SK-N-SH (cell line): ENCODE measurements around the gene LRRC56. TPM values are rescaled to one million over a fixed set of nuclear protein-coding genes. Genes with fewer than 3 reads are reported as not detected.
A peak's percentile ranks its signal among the peaks of the same experiment; 100 is the strongest.

Source experiments
- CTCF ChIA-PET: fragments of 300-600, 350-600 bp; formaldehyde crosslinking; extraction: SDS; loops from one replicate; lab custom pipeline; 2021; lab: Yijun Ruan, JAX
- POLR2A ChIA-PET: fragments of 350-600 bp; sonication (Branson Sonifier 250); formaldehyde crosslinking; extraction: SDS; loops from one replicate; lab custom pipeline; 2020; ENCODE audit warnings: antibody characterized with exemption, inconsistent platforms; lab: Yijun Ruan, JAX
- DNase-seq: peaks from one replicate; pipeline ENCODE4 v3.0.0; 2012
- H2AFZ ChIP-seq: fragments of 200-600 bp; sonication (generic); 2 replicates; pipeline ENCODE4 v1.8.1; 2016; ENCODE audit warnings: antibody characterized with exemption, mild to moderate bottlenecking, low read depth
- H3F3A ChIP-seq: fragments of 200-600 bp; sonication (generic); replicated peaks from 2 replicates; pipeline ENCODE3; 2016; ENCODE audit warnings: antibody characterized with exemption, mild to moderate bottlenecking; ENCODE audit not compliant: insufficient read depth
- H3K27ac ChIP-seq, 2 experiments: fragments of 200-500 bp in 1 of 2; fragments of 200-600 bp in 1 of 2; sonication (Bioruptor generic) in 1 of 2; sonication (generic), shearing (Covaris generic) in 1 of 2; 2 replicates each; pipeline versions ENCODE4 v1.5.1 to v1.6.1; 2014 to 2016; ENCODE audit warnings: low read depth in 2 of 2, inconsistent platforms in 1 of 2, low read length in 1 of 2, mild to moderate bottlenecking in 1 of 2, mixed read lengths in 1 of 2
- H3K27me3 ChIP-seq: fragments of 200-600 bp; sonication (generic), shearing (Covaris generic); 2 replicates; pipeline ENCODE4 v1.6.1; 2016; ENCODE audit warnings: mixed run types; ENCODE audit not compliant: insufficient read depth
- H3K36me3 ChIP-seq, 2 experiments: fragments of 200-500 bp in 1 of 2; fragments of 200-600 bp in 1 of 2; sonication (Bioruptor generic) in 1 of 2; sonication (generic) in 1 of 2; replicated peaks in 1 of 2; 2 replicates each; pipeline versions ENCODE3 to v1.5.1; 2014 to 2016; ENCODE audit warnings: low read length in 1 of 2, mild to moderate bottlenecking in 1 of 2; ENCODE audit not compliant: insufficient read depth in 2 of 2, control insufficient read depth in 1 of 2
- H3K4me1 ChIP-seq, 2 experiments: fragments of 200-500 bp in 1 of 2; fragments of 200-600 bp in 1 of 2; sonication (Bioruptor generic) in 1 of 2; sonication (generic), shearing (Covaris generic) in 1 of 2; 2 replicates each; pipeline versions ENCODE4 v1.5.1 to v1.6.1; 2014 to 2016; ENCODE audit warnings: low read depth in 1 of 2, low read length in 1 of 2, mixed run types in 1 of 2; ENCODE audit not compliant: insufficient read depth in 2 of 2, control insufficient read depth in 1 of 2
- H3K4me2 ChIP-seq: fragments of 200-600 bp; sonication (generic), shearing (Covaris generic); 2 replicates; pipeline ENCODE4 v1.6.1; 2017; ENCODE audit warnings: mixed run types
- H3K4me3 ChIP-seq, 2 experiments: fragments of 200-500 bp in 1 of 2; fragments of 200-600 bp in 1 of 2; sonication (Bioruptor generic) in 1 of 2; sonication (generic), shearing (Covaris generic) in 1 of 2; 2 replicates each; pipeline versions ENCODE4 v1.5.1 to v1.8.1; 2014 to 2016; ENCODE audit warnings: low read depth in 2 of 2, inconsistent platforms in 1 of 2, low read length in 1 of 2, mild to moderate bottlenecking in 1 of 2, mixed read lengths in 1 of 2, moderate library complexity in 1 of 2
- H3K79me2 ChIP-seq: fragments of 200-600 bp; sonication (generic); 2 replicates; pipeline ENCODE4 v1.8.1; 2017; ENCODE audit warnings: mild to moderate bottlenecking; ENCODE audit not compliant: insufficient read depth
- H3K9ac ChIP-seq: fragments of 200-600 bp; sonication (generic); 2 replicates; pipeline ENCODE4 v1.6.1; 2017; ENCODE audit warnings: mixed run types
- H3K9me2 ChIP-seq: fragments of 200-600 bp; sonication (generic); 2 replicates; pipeline ENCODE4 v1.6.1; 2017; ENCODE audit warnings: mixed run types
- H3K9me3 ChIP-seq: fragments of 200-600 bp; sonication (generic); 2 replicates; pipeline ENCODE4 v1.6.1; 2017; ENCODE audit warnings: mixed run types, mild to moderate bottlenecking, moderate library complexity
- H4K20me1 ChIP-seq: fragments of 200-600 bp; sonication (generic); 2 replicates; pipeline ENCODE4 v1.6.1; 2017; ENCODE audit warnings: mild to moderate bottlenecking, mixed run types; ENCODE audit not compliant: insufficient read depth
- CHD2 ChIP-seq: fragments of 150-350 bp; IDR thresholded peaks from 2 replicates; pipeline ENCODE4 v1.6.1; 2018; ENCODE audit warnings: low read length; ENCODE audit not compliant: partially characterized antibody
- ELF1 ChIP-seq: IDR thresholded peaks from 2 replicates; pipeline ENCODE4 v1.4.0; 2012
- EP300 ChIP-seq, 2 experiments: IDR thresholded peaks; 2 replicates each; pipeline versions ENCODE4 v1.4.0 to v1.6.1; 2012; ENCODE audit warnings: borderline replicate concordance in 1 of 2, low read depth in 1 of 2, low read length in 1 of 2
- EZH2phosphoT487 ChIP-seq: fragments of 200-600 bp; sonication (generic); IDR thresholded peaks from 2 replicates; pipeline ENCODE4 v1.6.1; 2017; ENCODE audit warnings: low read depth, mixed run types, mild to moderate bottlenecking, antibody characterized with exemption, moderate library complexity, borderline replicate concordance
- FOXJ3 ChIP-seq: sonication (generic); formaldehyde crosslinking; IDR thresholded peaks from 2 replicates; pipeline ENCODE4 v1.5.1; 2020; ENCODE audit warnings: mild to moderate bottlenecking, missing genetic modification reagents
- GATA2 ChIP-seq: sonication (generic); formaldehyde crosslinking; IDR thresholded peaks from 2 replicates; pipeline ENCODE4 v1.5.0; 2020; ENCODE audit warnings: mild to moderate bottlenecking, missing genetic modification reagents
- NFIC ChIP-seq: IDR thresholded peaks from 2 replicates; pipeline ENCODE4 v1.4.0; 2012; ENCODE audit warnings: borderline replicate concordance
- NRF1 ChIP-seq: IDR thresholded peaks from 2 replicates; pipeline ENCODE4 v1.6.1; 2012; ENCODE audit warnings: low read depth, mild to moderate bottlenecking, low read length
- RFX5 ChIP-seq: IDR thresholded peaks from 2 replicates; pipeline ENCODE4 v1.6.1; 2012; ENCODE audit warnings: mild to moderate bottlenecking, improper control_type of control experiment, low read length
- TAF1 ChIP-seq: IDR thresholded peaks from 2 replicates; pipeline ENCODE4 v1.6.1; 2012; ENCODE audit warnings: low read depth, mild to moderate bottlenecking, low read length, moderate library complexity, borderline replicate concordance
- TEAD4 ChIP-seq: IDR thresholded peaks from 2 replicates; pipeline ENCODE4 v1.4.0; 2012; ENCODE audit warnings: mild to moderate bottlenecking, borderline replicate concordance; ENCODE audit not compliant: insufficient read depth
- YY1 ChIP-seq: IDR thresholded peaks from 2 replicates; pipeline ENCODE4 v1.4.0; 2012; ENCODE audit warnings: low read depth, mild to moderate bottlenecking
- WGBS: methylation state at CpG from one replicate; pipeline ENCODE4 v1.1.6; 2017; ENCODE audit warnings: low lambda C conversion rate; 5-methylcytosine and 5-hydroxymethylcytosine counted together
- polyA plus RNA-seq, 3 experiments: library from polyadenylated mRNA; depleted of rRNA; stranded (reverse); fragments of >200 nt; gene quantifications; 2 replicates each; pipeline ENCODE4 v1.2.3, GENCODE V29; 2012
- TF ChIP-seq, protein P1 (sequence below): IDR thresholded peaks from 2 replicates; pipeline ENCODE4; 2012
- TF ChIP-seq, protein P2 (sequence below): fragments of 150-350 bp; IDR thresholded peaks from 2 replicates; pipeline ENCODE4 v1.6.1; 2016; ENCODE audit warnings: mild to moderate bottlenecking, low read depth, low read length
- TF ChIP-seq, protein P3 (sequence below): IDR thresholded peaks from 2 replicates; pipeline ENCODE4 v1.6.1; 2012; ENCODE audit warnings: mild to moderate bottlenecking, low read depth, low read length, moderate library complexity
- TF ChIP-seq, protein P4 (sequence below): IDR thresholded peaks from 2 replicates; pipeline ENCODE4 v1.4.0; 2012; ENCODE audit warnings: low read depth, borderline replicate concordance

Gene LRRC56
- polyA plus RNA-seq, 1 of the 3 experiments (the other 2 are of a cell fraction), result 1.2 TPM

DNA sequence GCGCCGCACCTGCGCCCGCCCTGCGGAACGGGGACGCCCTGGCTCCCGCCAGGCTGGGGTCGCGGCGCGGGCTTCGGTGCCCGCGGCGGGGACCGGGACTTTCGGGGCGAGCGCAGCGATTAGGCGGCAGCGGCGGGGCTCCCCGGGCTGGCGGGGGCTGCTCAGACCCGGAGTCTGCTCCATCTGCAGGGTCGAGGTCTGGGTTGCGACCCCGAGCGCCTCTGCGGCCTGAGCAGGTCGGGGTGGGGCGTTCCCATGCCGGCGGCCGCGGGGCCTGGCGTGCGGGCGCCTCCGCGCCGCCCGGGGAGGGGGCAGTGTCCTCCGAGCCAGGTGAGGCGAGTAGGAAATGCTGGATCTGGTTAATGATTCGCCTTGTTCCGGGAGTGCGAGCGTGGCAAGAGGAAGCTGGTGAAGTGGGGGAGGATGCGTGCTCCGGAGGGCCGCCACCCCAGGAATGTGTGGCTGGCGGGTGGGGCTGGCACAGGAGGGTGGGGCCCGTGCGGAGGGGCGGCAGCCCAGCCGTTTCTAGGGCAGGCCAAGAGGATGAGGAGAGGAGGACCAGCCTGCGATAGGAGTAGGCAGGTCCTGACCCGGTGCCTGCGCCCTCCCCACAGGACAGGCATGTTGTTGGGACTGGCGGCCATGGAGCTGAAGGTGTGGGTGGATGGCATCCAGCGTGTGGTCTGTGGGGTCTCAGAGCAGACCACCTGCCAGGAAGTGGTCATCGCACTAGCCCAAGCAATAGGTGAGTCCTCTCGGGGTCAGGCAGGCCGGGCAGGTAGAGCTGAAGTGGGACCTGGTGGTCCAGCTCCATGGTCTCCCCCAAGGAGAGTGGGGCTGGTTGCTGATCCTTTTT, 24.0 kb downstream of the LRRC56 start (continued):
- TF ChIP-seq, protein P1, sequence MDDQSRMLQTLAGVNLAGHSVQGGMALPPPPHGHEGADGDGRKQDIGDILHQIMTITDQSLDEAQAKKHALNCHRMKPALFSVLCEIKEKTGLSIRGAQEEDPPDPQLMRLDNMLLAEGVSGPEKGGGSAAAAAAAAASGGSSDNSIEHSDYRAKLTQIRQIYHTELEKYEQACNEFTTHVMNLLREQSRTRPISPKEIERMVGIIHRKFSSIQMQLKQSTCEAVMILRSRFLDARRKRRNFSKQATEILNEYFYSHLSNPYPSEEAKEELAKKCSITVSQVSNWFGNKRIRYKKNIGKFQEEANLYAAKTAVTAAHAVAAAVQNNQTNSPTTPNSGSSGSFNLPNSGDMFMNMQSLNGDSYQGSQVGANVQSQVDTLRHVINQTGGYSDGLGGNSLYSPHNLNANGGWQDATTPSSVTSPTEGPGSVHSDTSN, result no peak
- TF ChIP-seq NFIC (no peak), NRF1 (no peak), EZH2phosphoT487 (no peak)
- TF ChIP-seq, protein P2, sequence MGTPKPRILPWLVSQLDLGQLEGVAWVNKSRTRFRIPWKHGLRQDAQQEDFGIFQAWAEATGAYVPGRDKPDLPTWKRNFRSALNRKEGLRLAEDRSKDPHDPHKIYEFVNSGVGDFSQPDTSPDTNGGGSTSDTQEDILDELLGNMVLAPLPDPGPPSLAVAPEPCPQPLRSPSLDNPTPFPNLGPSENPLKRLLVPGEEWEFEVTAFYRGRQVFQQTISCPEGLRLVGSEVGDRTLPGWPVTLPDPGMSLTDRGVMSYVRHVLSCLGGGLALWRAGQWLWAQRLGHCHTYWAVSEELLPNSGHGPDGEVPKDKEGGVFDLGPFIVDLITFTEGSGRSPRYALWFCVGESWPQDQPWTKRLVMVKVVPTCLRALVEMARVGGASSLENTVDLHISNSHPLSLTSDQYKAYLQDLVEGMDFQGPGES, result no peak
- TF ChIP-seq, protein P3, sequence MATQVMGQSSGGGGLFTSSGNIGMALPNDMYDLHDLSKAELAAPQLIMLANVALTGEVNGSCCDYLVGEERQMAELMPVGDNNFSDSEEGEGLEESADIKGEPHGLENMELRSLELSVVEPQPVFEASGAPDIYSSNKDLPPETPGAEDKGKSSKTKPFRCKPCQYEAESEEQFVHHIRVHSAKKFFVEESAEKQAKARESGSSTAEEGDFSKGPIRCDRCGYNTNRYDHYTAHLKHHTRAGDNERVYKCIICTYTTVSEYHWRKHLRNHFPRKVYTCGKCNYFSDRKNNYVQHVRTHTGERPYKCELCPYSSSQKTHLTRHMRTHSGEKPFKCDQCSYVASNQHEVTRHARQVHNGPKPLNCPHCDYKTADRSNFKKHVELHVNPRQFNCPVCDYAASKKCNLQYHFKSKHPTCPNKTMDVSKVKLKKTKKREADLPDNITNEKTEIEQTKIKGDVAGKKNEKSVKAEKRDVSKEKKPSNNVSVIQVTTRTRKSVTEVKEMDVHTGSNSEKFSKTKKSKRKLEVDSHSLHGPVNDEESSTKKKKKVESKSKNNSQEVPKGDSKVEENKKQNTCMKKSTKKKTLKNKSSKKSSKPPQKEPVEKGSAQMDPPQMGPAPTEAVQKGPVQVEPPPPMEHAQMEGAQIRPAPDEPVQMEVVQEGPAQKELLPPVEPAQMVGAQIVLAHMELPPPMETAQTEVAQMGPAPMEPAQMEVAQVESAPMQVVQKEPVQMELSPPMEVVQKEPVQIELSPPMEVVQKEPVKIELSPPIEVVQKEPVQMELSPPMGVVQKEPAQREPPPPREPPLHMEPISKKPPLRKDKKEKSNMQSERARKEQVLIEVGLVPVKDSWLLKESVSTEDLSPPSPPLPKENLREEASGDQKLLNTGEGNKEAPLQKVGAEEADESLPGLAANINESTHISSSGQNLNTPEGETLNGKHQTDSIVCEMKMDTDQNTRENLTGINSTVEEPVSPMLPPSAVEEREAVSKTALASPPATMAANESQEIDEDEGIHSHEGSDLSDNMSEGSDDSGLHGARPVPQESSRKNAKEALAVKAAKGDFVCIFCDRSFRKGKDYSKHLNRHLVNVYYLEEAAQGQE, result no peak

DNA sequence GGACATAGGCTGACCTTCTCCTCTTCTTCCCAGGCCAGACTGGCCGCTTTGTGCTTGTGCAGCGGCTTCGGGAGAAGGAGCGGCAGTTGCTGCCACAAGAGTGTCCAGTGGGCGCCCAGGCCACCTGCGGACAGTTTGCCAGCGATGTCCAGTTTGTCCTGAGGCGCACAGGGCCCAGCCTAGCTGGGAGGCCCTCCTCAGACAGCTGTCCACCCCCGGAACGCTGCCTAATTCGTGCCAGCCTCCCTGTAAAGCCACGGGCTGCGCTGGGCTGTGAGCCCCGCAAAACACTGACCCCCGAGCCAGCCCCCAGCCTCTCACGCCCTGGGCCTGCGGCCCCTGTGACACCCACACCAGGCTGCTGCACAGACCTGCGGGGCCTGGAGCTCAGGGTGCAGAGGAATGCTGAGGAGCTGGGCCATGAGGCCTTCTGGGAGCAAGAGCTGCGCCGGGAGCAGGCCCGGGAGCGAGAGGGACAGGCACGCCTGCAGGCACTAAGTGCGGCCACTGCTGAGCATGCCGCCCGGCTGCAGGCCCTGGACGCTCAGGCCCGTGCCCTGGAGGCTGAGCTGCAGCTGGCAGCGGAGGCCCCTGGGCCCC, 24.8 kb downstream of the LRRC56 start:
- Histone ChIP-seq H3K79me2 (peaks cover 3% of the 10 kb centered on the region; the same call in 1 of the 2 replicates), H3K9me3 (no peaks in the 10 kb centered on the region), H3K9me2 (no peaks in the 10 kb centered on the region), H2AFZ (no peak overlapping the region), H3K4me2 (peak overlapping the region; percentile 95), H3K27me3 (peaks cover 2% of the 10 kb centered on the region; the same call in 1 of the 2 replicates), H3K9ac (no peak overlapping the region), H3K4me3 (peak overlapping the region in 1 of 2 experiments; percentile 86; a peak in 1 of 4 replicates), H3K36me3 (no peaks in the 10 kb centered on the region), H3K4me1 (peaks cover 4 to 26% of the 10 kb centered on the region in 2 experiments; a peak in 2 of 4 replicates), H3F3A (peaks cover 6% of the 10 kb centered on the region), H4K20me1 (no peaks in the 10 kb centered on the region), H3K27ac (no peak overlapping the region)
- ChIA-PET POLR2A (interaction anchor here (1.2 to 1.3 kb wide), 2 partner anchors 13 to 14 kb away, joined by 3 read pairs; no protein-coding TSS in a partner anchor), CTCF (interaction anchor here (0.8 to 1.5 kb wide), 2 partner anchors 18 to 157 kb away, joined by 3 read pairs; no protein-coding TSS in a partner anchor)
- 98% methylated on average over 18 of the region's 29 CpGs for WGBS
- no peak for DNase-seq
- TF ChIP-seq YY1 (no peak), EP300 (IDR thresholded peaks at IDR 0.05; ENCODE audit: borderline replicate concordance in 1 of 2, low read depth in 1 of 2, low read length in 1 of 2) (no peak), CHD2 (no peak), FOXJ3 (no peak), GATA2 (CRISPR knock-in tag) (no peak), ELF1 (no peak), TEAD4 (no peak), TAF1 (no peak), RFX5 (no peak)
- TF ChIP-seq, protein P4, sequence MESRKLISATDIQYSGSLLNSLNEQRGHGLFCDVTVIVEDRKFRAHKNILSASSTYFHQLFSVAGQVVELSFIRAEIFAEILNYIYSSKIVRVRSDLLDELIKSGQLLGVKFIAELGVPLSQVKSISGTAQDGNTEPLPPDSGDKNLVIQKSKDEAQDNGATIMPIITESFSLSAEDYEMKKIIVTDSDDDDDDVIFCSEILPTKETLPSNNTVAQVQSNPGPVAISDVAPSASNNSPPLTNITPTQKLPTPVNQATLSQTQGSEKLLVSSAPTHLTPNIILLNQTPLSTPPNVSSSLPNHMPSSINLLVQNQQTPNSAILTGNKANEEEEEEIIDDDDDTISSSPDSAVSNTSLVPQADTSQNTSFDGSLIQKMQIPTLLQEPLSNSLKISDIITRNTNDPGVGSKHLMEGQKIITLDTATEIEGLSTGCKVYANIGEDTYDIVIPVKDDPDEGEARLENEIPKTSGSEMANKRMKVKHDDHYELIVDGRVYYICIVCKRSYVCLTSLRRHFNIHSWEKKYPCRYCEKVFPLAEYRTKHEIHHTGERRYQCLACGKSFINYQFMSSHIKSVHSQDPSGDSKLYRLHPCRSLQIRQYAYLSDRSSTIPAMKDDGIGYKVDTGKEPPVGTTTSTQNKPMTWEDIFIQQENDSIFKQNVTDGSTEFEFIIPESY, result no peak
- TF ChIP-seq, protein P2, result no peak
